OCI-LY3 (cell line): Measurements from ENCODE around the gene ZNF431.

Experiments used
- EZH2phosphoT487 ChIP-seq: fragments of 200-600 bp; shearing (Covaris generic); IDR thresholded peaks from 2 replicates; pipeline ENCODE4 v1.6.1; 2018; ENCODE audit warnings: antibody characterized with exemption, mixed run types, low read depth
- TF ChIP-seq, protein P1 (sequence below): fragments of 200-600, 300-600 bp; sonication (generic); IDR thresholded peaks from 2 replicates; pipeline ENCODE4 v1.5.1; 2014; ENCODE audit warnings: antibody characterized with exemption, low read length, low read depth

DNA sequence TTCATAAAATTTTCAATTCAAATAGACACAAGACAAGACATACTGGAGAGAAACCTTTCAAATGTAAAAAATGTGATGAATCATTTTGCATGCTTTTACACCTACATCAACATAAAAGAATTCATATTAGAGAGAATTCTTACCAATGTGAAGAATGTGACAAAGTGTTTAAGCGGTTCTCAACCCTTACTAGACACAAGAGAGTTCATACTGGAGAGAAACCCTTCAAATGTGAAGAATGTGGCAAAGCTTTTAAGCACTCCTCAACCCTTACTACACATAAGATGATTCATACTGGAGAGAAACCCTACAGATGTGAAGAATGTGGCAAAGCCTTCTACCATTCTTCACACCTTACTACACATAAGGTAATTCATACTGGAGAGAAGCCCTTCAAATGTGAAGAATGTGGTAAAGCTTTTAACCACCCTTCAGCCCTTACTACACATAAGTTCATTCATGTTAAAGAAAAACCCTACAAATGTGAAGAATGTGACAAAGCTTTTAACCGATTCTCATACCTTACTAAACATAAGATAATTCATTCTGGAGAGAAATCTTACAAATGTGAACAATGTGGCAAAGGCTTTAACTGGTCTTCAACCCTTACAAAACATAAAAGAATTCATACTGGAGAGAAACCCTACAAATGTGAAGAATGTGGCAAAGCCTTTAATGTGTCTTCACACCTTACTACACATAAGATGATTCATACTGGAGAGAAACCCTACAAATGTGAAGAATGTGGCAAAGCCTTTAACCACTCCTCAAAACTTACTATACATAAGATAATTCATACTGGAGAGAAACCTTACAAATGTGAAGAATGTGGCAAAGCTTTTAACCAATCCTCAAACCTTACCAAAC is 24.6 kb upstream of the ZNF431 start:
- TF ChIP-seq, protein P1, sequence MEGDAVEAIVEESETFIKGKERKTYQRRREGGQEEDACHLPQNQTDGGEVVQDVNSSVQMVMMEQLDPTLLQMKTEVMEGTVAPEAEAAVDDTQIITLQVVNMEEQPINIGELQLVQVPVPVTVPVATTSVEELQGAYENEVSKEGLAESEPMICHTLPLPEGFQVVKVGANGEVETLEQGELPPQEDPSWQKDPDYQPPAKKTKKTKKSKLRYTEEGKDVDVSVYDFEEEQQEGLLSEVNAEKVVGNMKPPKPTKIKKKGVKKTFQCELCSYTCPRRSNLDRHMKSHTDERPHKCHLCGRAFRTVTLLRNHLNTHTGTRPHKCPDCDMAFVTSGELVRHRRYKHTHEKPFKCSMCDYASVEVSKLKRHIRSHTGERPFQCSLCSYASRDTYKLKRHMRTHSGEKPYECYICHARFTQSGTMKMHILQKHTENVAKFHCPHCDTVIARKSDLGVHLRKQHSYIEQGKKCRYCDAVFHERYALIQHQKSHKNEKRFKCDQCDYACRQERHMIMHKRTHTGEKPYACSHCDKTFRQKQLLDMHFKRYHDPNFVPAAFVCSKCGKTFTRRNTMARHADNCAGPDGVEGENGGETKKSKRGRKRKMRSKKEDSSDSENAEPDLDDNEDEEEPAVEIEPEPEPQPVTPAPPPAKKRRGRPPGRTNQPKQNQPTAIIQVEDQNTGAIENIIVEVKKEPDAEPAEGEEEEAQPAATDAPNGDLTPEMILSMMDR, result no peak
- no peak for TF ChIP-seq EZH2phosphoT487
